Mucosa of gallbladder (tissue), 1 donor: ENCODE data around the gene TUBB4B. TPM values are rescaled to one million over a fixed set of nuclear protein-coding genes. Genes with fewer than 3 reads are reported as not detected.

Experiments
- DNase-seq: peaks from one replicate; pipeline ENCODE4 v3.0.0-alpha.2; 2020; ENCODE audit warnings: low spot score
- total RNA-seq: library from RNA; stranded (reverse); gene quantifications from one replicate; pipeline ENCODE4 v1.2.1, GENCODE V29; 2021
- donor health status: DM: no; HTN: no; CAD: no.

The TUBB4B gene
- total RNA-seq, 1 donor from 2014 or later, result 296 TPM

DNA sequence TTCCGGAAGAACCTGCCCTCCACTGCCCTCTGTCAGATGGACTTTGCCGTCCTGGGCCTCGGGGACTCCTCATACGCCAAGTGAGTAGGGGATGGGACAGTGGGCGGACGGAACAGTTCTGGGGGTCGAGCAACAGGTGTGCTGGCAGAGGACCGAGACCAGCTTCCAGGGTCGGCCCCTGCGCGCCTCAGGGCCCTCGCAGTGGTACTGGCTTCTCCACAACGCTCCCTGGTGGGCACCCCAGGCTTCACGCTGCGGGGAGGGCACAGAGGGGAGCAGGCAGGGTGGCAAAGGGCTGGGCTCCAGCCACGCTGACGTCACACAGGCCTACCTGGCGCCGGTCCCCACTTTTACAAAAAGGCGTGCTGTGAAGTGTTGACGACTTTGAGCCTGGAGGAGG lies 28.6 kb upstream of the TUBB4B start:
- DNase-seq, result no peak

DNA sequence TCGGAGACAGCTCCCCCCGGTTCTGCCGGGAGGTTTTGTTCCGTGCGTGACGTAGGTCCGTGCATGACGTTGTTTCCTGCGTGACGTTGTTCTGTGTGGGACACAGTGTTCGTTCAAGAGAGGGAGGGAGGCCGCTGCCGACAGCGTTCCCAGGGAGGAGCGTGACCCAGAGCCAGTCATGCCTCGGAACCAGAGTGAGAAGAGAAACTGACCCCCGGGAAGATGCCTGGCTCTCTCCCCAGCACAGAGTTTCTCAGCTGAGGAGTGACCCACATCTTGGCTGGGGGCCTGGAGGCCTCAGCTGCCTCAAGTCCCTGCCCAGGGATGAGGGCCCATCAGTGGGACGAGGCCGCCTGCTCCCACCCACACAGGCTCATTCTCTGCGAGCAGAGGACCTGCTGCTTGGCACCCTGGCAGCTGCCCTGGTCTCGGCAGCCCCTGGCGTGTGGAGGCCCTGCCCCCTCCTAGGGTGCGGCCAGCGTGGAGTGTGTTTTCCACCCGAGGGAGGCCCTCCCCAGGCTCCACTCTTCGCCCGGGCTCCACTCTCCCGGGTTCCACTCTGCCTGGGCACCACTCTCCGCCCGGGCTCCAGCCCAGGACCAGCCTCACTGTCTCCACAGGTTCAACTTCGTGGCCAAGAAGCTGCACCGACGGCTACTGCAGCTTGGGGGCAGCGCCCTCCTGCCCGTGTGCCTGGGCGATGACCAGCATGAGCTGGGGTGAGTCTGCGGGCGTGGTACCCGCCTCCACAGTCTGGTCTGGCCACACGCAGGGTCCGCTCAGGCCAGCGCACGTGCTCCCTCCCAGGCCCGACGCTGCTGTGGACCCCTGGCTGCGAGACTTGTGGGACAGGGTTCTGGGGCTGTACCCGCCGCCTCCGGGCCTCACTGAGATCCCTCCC lies 27.7 kb upstream of the TUBB4B start:
- no peak for DNase-seq

DNA sequence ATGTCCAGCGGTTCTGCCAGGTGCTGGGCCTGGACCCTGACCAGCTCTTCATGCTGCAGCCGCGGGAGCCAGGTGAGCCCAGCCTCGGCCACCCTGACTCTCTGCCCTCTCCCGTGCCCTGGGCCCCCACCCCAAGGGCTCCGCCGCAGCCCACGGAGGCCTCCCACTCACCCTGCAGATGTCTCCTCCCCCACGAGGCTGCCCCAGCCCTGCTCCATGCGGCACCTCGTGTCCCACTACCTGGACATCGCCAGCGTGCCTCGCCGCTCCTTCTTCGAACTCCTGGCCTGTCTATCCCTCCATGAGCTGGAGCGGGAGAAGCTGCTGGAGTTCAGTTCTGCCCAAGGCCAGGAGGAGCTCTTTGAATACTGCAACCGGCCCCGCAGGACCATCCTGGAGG lies 26.5 kb upstream of the TUBB4B start:
- no peak for DNase-seq

DNA sequence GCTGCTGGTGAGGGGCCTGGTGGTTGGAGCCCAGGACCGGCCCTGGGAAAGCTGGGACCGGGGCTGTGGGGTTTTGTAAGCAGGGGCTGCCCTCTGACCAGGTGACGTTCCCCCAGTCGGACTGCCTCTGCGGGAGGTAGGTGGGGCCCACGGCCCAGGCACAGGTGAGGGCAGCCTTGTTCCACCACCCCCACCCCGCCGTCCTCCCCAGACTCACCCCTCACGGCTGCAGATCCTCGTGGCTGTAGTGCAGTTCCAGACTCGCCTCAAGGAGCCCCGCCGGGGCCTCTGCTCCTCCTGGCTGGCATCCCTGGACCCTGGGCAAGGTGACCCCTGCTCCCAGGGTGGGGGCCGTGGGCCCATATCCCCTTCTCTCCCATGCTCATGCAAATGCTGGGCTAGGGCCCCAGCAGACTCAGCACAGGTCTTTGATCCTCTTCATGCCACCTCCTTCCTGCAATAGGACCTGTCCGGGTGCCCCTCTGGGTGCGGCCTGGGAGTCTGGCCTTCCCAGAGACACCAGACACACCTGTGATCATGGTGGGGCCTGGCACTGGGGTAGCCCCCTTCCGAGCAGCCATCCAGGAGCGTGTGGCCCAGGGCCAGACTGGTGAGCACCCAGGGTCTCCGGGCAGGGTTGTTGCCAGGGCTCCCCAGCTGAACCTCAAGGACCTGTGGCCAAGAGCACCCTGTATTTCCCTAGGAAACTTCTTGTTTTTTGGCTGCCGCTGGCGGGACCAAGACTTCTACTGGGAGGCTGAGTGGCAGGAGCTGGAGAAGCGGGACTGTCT lies 25.7 kb upstream of the TUBB4B start:
- no peak for DNase-seq

DNA sequence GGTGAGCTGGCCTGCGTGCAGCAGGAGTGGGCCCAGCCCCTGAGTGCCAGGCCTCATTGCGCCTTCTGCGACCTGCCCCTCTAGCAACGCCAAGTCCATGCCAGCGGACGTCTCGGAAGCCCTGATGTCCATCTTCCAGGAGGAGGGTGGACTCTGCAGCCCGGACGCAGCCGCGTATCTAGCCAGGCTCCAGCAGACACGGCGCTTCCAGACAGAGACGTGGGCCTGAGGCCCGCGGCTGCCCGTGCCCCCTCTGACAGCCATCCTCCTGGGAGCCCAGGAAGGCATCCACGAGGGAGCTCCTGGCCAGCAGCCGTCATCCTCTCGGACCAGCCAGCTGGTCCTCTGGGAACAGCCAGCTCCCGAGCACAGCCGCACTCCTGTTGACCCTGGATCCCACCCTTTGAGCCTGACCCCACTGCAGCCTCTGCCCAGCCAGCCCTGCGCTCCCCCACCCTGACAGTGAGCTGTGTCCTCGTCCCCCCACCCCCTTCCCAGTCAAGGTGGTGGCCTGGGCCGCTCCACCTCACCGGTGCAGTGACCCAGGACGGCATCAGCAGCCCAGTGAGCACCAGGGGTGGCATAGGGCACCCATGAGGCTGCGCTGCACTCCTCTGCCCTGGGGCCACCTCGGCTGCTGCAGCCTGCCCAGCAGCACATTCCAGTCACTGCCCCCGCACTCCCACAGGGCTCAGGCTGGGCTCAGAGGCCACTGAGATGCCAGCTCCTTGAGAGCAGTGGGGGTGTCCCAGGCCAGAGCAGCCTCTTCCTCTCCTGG lies 24.7 kb upstream of the TUBB4B start:
- DNase-seq, result no peak

DNA sequence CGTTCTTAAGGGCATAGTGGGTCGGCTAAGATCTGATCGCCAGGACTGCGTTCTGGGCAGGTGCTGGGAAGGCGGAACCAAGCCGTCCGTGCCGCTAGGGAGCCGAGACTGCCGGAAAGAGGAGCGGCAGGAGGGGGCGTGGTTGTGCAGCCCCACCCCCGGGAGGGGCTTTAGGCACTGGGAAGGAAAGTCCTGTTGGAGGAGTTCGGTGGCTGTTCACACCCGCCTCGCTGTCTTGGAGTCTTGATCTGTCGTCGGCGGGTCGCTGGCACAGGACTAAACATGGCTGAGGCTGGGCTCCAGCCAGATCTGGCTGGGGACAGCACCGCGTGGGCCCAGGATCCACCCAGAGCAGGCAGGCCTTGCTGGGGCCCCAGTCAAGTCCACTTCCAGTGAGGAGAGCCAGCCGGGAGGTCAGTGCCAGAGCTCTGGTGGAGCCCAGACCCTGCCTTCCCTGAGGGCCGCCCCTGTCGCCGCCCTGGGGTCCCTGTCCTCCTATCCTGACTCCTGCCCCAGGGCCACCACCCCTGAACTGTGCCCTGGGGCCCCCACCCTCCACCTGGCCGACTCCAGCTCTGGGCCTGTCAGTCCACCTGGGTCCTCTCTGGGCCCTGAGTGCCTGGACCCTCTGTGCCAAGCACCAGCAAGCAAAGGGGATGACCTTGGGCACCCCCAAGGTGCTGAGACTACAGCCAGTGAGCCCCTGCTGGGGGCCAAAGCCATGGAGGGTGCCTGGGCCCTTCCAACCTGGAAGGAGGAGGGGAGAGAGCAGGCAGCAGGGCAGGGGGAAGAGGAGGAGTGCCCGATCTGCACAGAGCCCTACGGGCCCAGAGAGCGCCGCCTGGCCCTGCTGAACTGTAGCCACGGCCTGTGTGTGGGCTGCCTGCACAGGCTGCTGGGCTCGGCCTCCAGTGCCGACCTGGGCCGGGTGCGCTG lies 23.5 kb upstream of the TUBB4B start:
- peak; percentile 82 for DNase-seq

DNA sequence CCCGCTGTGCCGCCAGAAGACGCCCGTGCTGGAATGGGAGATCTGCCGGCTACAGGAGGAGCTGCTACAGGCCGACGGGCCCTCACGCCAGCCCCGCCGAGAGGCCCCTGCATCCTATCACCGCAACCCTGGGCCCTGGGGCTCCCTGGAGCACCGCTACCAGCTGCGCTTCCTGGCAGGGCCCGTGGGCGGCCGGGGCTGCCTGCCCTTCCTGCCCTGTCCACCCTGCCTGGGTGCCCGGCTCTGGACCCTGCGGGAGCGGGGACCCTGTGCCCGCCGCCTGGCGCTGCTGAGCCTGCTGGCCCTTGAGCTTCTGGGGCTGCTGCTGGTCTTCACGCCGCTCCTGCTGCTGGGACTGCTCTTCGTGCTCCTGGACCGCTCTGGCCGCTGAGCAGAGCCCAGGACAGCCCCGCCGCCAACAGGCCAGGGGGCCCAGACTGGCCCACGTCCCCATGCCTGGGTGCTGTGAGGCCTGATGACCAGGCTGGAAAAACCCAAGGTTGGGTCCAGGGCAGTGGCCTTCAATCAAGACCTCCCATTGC lies 22.8 kb upstream of the TUBB4B start:
- no peak for DNase-seq

DNA sequence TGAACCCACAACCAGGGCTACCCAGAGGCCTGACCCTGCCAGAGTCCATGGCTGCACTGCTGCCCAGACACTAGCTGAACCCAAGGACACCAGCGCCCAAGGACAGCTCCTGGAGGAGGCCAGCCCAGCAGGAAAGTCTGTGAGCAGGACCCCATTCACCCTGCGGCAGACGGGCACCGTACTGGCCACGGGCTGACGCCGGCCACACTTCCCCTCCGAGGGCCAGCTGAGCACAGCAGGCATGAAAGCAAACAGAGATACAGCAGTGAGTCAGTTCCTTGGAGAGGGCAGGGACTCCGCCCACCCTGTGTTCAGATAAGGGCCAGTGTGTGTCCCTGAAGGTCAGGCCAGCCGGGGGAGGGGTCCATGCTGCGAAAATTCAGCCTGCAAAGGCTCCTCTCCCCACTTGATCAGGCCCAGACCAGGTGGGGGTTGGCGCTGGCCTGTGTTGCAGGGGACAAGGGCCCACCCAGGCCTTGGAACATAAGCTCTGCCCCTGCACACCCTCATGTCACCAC lies 22.3 kb upstream of the TUBB4B start:
- DNase-seq, result peak; percentile 52

DNA sequence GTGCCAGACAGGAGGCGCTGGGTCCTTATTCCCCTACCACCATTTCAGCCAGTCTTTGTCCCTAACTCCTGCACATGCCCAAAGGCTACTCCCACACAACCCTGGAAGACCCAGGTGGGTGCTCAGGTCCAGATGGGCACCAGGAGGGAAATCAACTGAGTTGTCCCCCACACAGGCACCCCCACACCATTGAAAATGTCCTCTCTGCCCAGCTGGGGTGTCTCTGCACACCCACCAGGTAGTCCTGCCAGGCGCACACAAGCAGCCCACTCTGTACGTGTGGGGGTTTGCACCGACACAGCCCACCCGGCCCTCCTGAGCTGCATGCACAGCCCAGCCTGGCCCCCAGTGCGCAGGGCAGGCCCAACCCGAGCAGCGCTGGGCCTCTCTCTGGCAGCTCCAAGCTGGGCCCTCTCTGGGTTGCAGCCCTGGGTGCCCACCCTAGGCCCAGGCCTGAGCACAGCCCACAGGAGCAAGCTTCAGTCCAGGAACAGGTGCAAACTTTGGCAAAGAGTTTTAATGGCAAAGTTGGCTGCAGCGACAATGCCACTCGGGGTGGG lies 21.2 kb upstream of the TUBB4B start:
- DNase-seq, result no peak

DNA sequence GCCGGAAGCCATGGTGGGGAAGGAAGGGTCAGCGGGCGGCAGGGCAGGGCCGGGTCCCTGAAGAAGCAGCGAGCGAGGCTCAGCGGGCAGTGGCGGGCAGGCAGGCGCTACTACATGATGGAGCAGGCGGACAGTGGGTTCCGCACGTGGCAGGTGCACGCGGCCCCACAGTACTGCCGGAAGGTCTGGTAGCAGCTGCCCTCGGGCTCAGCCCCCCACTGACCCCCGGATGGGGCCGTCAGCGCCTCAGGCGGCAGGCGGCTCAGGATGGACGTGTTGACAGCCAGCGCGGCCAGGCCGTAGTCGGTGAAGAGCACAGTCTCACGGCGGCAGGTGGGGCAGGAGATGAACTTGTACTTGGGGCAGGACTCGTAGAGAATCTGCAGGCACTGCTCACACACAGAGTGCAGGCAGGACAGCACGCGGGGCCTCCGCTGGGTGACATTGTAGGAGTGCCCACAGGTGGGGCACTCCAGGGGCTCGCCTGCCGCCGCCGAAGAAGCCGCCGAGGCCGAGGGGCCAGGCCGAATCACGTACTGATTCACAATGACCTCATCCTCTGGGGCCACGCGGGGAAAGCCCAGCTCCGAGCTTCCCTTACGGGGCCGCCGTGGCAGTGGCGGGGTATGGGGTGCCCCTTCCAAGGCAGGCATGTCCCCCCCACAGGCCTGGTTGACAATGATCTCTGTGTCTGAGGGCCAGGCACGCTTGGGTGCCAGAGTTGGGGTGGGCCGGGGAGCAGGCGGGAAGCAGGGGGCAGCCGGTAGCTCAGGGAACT lies 20.6 kb upstream of the TUBB4B start:
- no peak for DNase-seq

DNA sequence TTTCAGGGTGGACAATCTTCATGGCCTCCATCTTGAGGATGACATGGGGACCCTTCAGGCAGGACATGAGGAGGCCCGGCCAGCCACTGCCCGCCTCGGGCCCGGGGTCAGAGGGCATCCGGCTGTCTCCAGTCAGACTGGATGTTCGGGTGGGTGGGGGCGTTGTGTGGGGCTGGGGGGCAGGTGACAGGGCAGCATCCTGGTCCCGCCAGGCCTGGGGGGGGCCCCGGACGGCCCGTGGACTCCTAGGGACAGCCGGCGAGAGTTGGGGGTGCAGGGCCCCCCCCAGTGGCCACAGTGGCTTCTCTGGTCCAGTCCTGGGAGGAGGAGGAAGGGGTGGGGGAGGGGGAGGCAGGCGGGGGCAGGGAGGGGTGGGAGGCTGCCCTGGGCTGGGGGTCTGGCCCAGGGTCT lies 20.0 kb upstream of the TUBB4B start:
- no peak for DNase-seq

DNA sequence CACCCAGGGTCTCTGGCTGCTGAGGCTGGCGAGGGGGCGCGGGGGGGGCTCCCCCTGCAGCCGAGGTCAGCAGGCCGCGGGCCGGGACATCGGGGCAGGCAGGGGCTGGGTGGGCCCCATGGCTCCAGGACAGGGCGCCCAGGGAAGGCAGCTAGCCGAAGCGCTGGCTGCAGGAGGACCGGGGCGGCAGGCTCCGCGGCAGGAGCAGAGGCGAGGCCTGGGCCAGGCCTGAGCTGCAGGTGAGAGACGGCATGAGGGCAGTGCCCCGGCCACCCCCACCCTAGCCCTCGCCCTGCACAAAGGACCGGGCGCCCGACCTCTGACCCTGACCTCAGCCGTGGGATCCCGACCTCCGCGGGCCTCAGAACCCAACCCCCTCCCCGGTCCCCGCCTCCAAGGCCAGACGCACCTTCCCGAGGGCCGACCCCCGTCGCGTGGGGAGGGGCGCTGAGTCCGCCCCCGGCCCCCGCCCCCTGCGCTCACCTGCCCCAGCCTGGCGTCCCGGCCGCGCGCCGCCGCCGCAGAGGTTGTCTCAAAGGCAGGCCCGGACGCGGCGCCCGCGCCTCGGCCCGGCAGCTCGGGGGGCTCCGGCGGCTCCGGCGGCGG lies 19.5 kb upstream of the TUBB4B start:
- DNase-seq, result no peak

DNA sequence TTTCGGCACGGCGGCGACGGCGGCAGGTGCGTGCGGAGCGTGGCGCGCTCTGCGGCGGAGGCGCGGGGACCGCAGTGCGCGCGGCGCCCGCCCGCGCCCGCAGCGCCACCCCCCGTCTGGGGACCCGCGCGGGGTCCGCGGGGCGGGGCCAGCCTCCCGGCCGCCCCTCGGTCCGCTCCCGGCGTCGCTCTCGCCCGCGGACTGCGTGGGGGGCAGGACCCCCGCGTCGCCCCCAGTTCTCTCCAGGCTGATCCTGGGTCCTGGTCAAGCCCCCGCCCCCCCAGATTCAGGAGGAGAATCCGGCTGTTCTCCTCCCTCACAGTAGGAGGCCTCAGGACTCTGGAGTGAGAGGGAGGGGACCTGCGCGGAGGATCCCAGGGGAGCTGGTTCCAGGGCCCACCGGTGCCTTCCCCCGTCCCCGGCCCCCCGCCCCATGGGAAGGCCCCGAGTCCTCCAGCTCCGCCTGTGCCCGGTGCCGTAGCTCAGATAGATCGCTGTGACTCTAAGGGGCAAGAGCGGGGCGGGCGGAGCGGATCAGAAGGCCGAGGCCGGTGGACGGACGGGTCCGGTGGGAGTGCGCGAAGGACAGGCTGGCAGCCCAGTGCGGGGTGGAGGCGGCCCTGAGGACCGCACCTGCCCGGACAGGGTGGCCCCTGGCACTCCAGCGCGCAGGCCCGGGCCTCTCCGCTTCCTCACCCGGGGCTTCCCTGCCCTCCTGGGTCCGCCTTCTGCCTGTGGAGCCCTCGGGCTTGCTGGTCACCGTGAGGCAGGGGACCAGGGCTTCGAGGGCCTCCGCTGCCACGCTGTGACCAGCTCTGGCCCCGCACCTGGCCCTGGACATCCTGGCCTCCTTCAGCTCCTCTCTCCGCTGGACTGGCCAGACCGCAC lies 18.7 kb upstream of the TUBB4B start, which contains the start of gene RNF208:
Gene RNF208 (minus strand): TSS at position 51 of the 888 bp plus-strand sequence. CDS start 1,028 bp downstream, outside the sequence.
- no peak for DNase-seq

DNA sequence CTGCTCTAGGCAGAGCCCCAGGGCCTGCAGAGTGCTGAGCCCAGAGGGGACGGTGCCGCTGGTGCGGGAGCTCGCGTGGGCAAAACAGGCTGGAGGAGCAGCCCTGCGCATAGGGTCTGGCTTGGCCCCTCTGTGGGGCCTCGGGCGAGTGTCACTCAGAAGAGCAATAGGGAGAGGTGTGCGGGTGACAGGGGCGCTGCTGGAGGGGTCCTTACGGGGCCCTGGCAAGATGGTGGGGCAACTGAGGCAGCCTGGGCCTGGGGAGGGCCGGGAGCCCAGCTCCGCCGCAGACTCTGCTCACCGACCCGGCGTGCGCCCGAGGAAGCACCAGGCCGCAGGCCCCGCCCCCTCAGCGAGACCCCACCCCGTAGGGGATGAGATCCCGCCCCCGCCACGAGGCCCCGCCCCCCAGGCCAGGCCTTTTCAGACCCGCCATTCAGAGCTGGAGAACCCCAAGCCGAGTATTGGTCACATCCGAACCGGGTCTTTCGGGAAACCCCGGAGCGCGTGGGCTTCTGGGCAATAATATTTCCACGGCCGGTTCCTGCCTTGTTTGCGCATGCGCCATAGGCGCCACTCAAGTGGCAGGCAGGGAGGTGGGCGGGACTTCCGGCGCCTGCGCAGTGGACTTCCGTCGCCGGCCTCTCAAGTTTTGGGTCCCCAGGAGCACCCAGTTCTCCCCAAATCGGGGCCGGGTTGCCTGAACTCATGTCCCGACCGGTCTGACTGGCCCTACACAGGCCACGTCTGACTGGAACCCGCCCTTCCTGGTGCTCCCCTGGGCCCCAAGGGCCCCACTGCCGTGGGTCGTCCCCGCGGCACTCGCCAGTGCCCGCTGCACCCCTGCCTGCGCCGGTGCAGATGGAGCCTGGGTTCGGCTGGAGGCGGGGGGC lies 17.8 kb upstream of the TUBB4B start:
- peak; percentile 99 for DNase-seq

DNA sequence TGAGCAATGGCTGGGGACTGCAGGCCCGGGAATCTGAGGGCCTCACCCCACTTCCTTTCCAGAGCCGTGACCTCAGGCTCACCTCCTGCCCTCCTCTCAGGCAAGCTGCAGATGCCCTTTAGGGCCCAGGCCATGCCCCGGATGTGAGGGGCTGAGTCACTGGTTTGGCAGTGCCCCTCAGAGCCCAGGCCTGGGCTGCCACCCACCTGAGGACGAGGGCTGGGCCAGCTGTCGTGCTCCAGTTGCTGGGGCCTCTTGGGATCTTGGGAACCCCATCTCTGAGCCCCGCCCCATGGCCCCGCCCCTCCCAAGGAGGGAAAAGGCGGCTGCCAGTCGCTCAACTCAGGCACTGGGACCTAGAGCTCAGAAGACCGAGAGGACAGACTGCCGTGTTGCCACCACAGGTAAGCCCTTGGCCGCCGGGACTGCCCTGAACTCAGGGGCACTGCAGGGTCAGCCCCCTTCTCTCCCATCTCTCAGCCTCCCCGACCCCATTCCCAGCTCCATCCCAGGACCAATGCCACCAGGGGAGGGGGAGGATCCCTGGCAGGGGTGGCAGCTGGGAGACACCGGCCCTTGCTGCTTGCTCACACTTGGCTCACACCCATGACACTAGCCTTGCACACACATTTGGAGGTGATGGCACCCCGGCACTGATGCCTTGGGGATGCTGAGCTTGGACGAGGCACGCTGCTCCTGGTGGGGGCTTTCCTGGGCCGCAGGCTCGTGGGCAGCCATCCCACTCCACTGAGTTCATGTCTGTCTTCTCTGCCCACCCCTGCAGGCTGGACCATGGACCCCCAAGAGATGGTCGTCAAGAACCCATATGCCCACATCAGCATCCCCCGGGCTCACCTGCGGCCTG lies 16.0 kb upstream of the TUBB4B start, which contains the start of gene CYSRT1:
Gene CYSRT1 (plus strand): TSS at position 345 of the 865 bp plus-strand sequence. CDS start 448 bp downstream, at position 793.
- no peak for DNase-seq
